ENCODE results near the gene BUB1B.
"Not testable (repeated sequence)": the region's sequence is repeated elsewhere in the genome, so short reads cannot be mapped to it uniquely, and the experiment has no call there.

The BUB1B gene

DNA sequence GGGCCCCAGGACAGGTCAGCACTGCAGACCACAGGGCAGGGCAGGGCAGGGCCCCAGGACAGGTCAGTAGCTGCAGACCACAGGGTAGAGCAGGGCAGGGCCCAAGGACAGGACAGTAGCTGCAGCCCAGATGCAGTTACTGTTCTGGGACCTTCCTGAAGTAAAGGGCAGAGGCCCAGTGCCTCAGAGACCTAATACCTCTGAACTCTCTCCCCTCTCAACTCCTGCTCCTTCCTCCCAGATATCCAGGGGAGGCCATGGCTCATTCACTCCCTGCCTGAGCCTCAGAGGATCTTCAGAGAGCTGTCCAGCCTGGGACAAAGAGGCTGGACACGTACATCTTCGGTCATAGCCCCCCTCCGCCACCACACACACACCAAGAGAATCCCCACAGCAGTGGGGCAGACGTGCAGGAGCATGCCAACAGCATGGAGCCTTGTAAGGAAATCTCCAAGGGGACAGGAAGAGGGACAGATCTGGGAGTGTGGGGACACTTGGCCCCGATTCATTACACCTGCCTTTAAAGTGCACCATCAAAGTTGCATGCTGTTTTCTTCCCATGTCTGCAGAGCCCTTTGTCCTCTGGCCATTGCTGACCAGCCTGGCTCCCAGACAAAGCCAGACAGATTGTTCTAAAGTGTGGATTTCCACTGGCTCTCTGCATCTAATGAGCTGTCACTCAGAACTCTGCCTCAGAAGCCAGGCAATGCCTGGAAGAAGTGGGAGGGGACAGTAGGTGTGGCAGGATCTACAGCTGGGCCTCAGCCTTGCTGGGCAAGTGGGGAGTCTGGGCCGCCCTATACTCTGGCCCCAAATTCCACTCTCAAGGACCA is 24.2 kb upstream of the BUB1B start:
- Histone ChIP-seq H3K9me3 (ENCODE audit: insufficient read depth, low read length, severe bottlenecking) (no peaks in the 10 kb centered on the region), H3K27ac (ENCODE audit: low read length) (no peak overlapping the region), H3K4me3 (ENCODE audit: low read depth in 1 of 2, low read length in 2 of 2) (no peak overlapping the region), H3K4me1 (ENCODE audit: insufficient read depth, low read length) (no peaks in the 10 kb centered on the region), H3K27me3 (ENCODE audit: insufficient read depth, low read length, poor library complexity) (no peaks in the 10 kb centered on the region), H3K79me2 (ENCODE audit: insufficient read depth, low read length) (no peaks in the 10 kb centered on the region), H4K20me1 (ENCODE audit: insufficient read depth, low read length) (no peaks in the 10 kb centered on the region), H3K4me2 (ENCODE audit: insufficient read depth, low read length) (no peak overlapping the region), H2AFZ (ENCODE audit: low read depth, low read length) (no peak overlapping the region), H3K36me3 (ENCODE audit: insufficient read depth, low read length) (no peaks in the 10 kb centered on the region), H3K9ac (ENCODE audit: low read depth, low read length) (no peak overlapping the region)
- ATAC-seq (ENCODE audit: insufficient read depth, low read depth) (no peak), DNase-seq (no peak)
- TF ChIP-seq, protein P1, sequence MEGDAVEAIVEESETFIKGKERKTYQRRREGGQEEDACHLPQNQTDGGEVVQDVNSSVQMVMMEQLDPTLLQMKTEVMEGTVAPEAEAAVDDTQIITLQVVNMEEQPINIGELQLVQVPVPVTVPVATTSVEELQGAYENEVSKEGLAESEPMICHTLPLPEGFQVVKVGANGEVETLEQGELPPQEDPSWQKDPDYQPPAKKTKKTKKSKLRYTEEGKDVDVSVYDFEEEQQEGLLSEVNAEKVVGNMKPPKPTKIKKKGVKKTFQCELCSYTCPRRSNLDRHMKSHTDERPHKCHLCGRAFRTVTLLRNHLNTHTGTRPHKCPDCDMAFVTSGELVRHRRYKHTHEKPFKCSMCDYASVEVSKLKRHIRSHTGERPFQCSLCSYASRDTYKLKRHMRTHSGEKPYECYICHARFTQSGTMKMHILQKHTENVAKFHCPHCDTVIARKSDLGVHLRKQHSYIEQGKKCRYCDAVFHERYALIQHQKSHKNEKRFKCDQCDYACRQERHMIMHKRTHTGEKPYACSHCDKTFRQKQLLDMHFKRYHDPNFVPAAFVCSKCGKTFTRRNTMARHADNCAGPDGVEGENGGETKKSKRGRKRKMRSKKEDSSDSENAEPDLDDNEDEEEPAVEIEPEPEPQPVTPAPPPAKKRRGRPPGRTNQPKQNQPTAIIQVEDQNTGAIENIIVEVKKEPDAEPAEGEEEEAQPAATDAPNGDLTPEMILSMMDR (IDR thresholded peaks at IDR 0.05; ENCODE audit: borderline replicate concordance, extremely low read depth, low read length, poor library complexity, severe bottlenecking), result no peak
- no peak for TF ChIP-seq EZH2 (IDR thresholded peaks at IDR 0.05; ENCODE audit: borderline replicate concordance, low read depth, low read length, severe bottlenecking)

DNA sequence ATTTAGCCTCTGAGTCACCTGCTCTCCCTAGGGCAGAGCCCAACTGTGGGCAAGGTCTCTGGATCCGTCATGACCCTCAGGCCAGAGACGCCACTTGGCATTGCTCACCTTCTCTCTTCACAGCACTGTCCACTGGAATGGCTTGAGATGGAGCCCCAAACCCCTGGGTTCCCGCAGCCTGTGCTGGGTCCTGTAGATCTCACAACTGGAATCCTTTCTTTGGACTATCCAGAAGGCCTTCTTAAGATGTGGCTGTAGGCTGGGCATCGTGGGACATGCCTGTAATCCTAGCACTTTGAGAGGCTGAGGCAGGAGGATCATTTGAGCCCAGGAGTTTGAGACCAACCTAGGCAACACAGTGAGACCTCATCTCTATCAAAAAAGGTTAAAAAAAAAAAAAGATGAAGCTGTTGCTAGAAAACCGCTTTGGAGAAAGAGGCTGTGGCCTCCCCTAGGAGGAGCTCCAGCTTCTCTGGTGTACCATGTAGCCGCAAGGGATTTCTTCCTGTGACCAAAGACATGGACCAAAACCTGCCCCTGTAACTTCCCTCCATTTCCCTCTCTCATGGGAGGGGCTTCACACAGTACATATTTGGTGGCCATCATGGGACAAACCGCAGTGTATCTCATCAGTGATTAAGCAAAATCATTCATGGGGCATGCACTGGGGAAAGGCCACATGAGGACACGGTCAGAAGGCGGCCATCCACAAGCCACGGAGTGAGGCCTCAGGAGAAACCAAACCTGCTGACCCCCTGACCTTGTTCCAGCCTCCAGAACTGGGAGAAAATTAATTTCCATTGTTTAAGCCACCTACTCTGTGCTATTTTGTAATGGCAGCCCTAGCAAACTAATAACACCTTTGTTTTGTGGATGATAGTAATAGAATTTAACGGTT is 23.3 kb upstream of the BUB1B start:
- Histone ChIP-seq H3K4me2 (ENCODE audit: insufficient read depth, low read length) (no peak overlapping the region), H3K9ac (ENCODE audit: low read depth, low read length) (no peak overlapping the region), H2AFZ (ENCODE audit: low read depth, low read length) (no peak overlapping the region), H3K4me1 (ENCODE audit: insufficient read depth, low read length) (no peaks in the 10 kb centered on the region), H3K9me3 (ENCODE audit: insufficient read depth, low read length, severe bottlenecking) (no peaks in the 10 kb centered on the region), H3K27ac (ENCODE audit: low read length) (no peak overlapping the region), H3K79me2 (ENCODE audit: insufficient read depth, low read length) (no peaks in the 10 kb centered on the region), H4K20me1 (ENCODE audit: insufficient read depth, low read length) (no peaks in the 10 kb centered on the region), H3K36me3 (ENCODE audit: insufficient read depth, low read length) (no peaks in the 10 kb centered on the region), H3K27me3 (ENCODE audit: insufficient read depth, low read length, poor library complexity) (no peaks in the 10 kb centered on the region), H3K4me3 (ENCODE audit: low read depth in 1 of 2, low read length in 2 of 2) (no peak overlapping the region)
- TF ChIP-seq EZH2 (IDR thresholded peaks at IDR 0.05; ENCODE audit: borderline replicate concordance, low read depth, low read length, severe bottlenecking), result no peak
- TF ChIP-seq, protein P1 (IDR thresholded peaks at IDR 0.05; ENCODE audit: borderline replicate concordance, extremely low read depth, low read length, poor library complexity, severe bottlenecking), result no peak
- DNase-seq (no peak), ATAC-seq (ENCODE audit: insufficient read depth, low read depth) (no peak)

DNA sequence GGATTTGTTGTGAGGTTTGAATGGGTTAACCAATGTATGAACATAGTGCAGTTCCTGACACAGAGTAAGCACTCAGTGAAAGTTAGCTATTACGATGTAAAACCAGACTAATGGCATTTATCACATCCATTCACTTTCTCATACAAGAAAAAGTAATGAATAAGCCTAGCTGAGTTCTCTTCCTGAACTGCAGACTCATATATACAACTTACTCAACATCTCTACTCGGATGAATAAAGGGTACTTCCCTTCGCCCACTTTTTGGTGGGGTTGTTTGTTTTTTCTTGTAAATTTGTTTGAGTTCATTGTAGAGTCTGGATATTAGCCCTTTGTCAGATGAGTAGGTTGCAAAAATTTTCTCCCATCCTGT is 22.7 kb upstream of the BUB1B start:
- H3K27ac ChIP-seq (ENCODE audit: low read length); DNase-seq; ATAC-seq (ENCODE audit: insufficient read depth, low read depth); H3K9ac ChIP-seq (ENCODE audit: low read depth, low read length); H3K4me3 ChIP-seq (ENCODE audit: low read depth in 1 of 2, low read length in 2 of 2); H3K9me3 ChIP-seq (ENCODE audit: insufficient read depth, low read length, severe bottlenecking); H2AFZ ChIP-seq (ENCODE audit: low read depth, low read length); H3K36me3 ChIP-seq (ENCODE audit: insufficient read depth, low read length); H3K27me3 ChIP-seq (ENCODE audit: insufficient read depth, low read length, poor library complexity); H3K4me2 ChIP-seq (ENCODE audit: insufficient read depth, low read length); H4K20me1 ChIP-seq (ENCODE audit: insufficient read depth, low read length); H3K79me2 ChIP-seq (ENCODE audit: insufficient read depth, low read length); H3K4me1 ChIP-seq (ENCODE audit: insufficient read depth, low read length): not testable (repeated sequence)

DNA sequence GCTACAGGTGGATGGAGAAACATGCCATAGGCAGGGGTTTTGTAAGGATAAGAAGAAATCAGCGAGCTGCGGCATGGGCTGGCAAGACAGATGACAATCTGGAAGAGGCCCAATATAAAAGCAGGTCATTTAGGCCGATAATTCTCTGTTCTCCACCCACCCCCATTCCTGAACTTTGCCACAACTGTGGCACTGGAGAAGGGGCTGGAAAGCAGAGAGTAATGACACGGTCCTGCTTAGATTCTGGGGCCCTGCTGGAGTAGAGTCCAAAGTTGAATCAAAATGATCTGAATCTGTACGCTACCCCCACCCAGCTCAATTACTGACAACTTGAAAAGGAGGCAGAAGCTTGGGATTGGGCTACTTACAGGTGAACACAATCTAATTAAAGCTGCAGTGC is 18.4 kb upstream of the BUB1B start:
- Histone ChIP-seq H3K27me3 (ENCODE audit: insufficient read depth, low read length, poor library complexity) (no peaks in the 10 kb centered on the region), H3K79me2 (ENCODE audit: insufficient read depth, low read length) (no peaks in the 10 kb centered on the region), H3K4me2 (ENCODE audit: insufficient read depth, low read length) (no peak overlapping the region), H3K27ac (ENCODE audit: low read length) (no peak overlapping the region), H3K9me3 (ENCODE audit: insufficient read depth, low read length, severe bottlenecking) (no peaks in the 10 kb centered on the region), H3K9ac (ENCODE audit: low read depth, low read length) (no peak overlapping the region), H3K4me1 (ENCODE audit: insufficient read depth, low read length) (no peaks in the 10 kb centered on the region), H3K4me3 (ENCODE audit: low read depth in 1 of 2, low read length in 2 of 2) (no peak overlapping the region), H3K36me3 (ENCODE audit: insufficient read depth, low read length) (no peaks in the 10 kb centered on the region), H2AFZ (ENCODE audit: low read depth, low read length) (no peak overlapping the region), H4K20me1 (ENCODE audit: insufficient read depth, low read length) (no peaks in the 10 kb centered on the region)
- DNase-seq (no peak), ATAC-seq (ENCODE audit: insufficient read depth, low read depth) (no peak)
- no peak for TF ChIP-seq EZH2 (IDR thresholded peaks at IDR 0.05; ENCODE audit: borderline replicate concordance, low read depth, low read length, severe bottlenecking)
- TF ChIP-seq, protein P1 (IDR thresholded peaks at IDR 0.05; ENCODE audit: borderline replicate concordance, extremely low read depth, low read length, poor library complexity, severe bottlenecking), result no peak
